ENCODE results near the gene DICER1. TPM values are rescaled to one million over a fixed set of nuclear protein-coding genes. Genes with fewer than 3 reads are reported as not detected.

Gene DICER1
- total RNA-seq, 4 donors from 2014 or later: 64.3 to 125 (median 78.0) TPM

GRCh38 chr14:95163132-95163531 lies 5.8 kb upstream of the DICER1 start:
- H3K9me3 ChIP-seq: no peaks in the 10 kb centered on the region
- peaks cover 0 to 7% (median 2%) of the 10 kb centered on the region in 4 donors for H3K4me1 ChIP-seq
- no peaks in the 10 kb centered on the region for H3K36me3 ChIP-seq
- no peak overlapping the region for H3K4me3 ChIP-seq
- DNase-seq: no peak
- H3K27me3 ChIP-seq: no peaks in the 10 kb centered on the region
- no peak overlapping the region for H3K27ac ChIP-seq
- TF ChIP-seq CTCF (IDR thresholded peaks at IDR 0.05): no peak
- no peak for TF ChIP-seq POLR2A (IDR thresholded peaks at IDR 0.05)

GRCh38 chr14:95162641-95163040 lies 5.3 kb upstream of the DICER1 start:
- no peaks in the 10 kb centered on the region for H3K36me3 ChIP-seq
- H3K4me3 ChIP-seq: no peak overlapping the region
- no peak overlapping the region for H3K27ac ChIP-seq
- H3K4me1 ChIP-seq: peaks cover 0 to 9% (median 3%) of the 10 kb centered on the region in 4 donors
- no peak for DNase-seq
- TF ChIP-seq POLR2A (IDR thresholded peaks at IDR 0.05): no peak
- no peak for TF ChIP-seq CTCF (IDR thresholded peaks at IDR 0.05)
- no peaks in the 10 kb centered on the region for H3K9me3 ChIP-seq
- H3K27me3 ChIP-seq: no peaks in the 10 kb centered on the region

GRCh38 chr14:95157048-95157326 lies 342 bp downstream of the DICER1 start:
- H3K9me3 ChIP-seq: no peaks in the 10 kb centered on the region
- H3K4me1 ChIP-seq: peaks cover 0 to 33% (median 11%) of the 10 kb centered on the region in 4 donors
- H3K27ac ChIP-seq: peak overlapping the region; percentile 95 to 99 (median 96)
- peak overlapping the region; percentile 86 to 97 (median 94) for H3K4me3 ChIP-seq
- no peak for TF ChIP-seq CTCF (IDR thresholded peaks at IDR 0.05)
- no peak for TF ChIP-seq POLR2A (IDR thresholded peaks at IDR 0.05)
- no peak for DNase-seq
- no peaks in the 10 kb centered on the region for H3K36me3 ChIP-seq
- no peaks in the 10 kb centered on the region for H3K27me3 ChIP-seq

- Histone ChIP-seq H3K27ac (peak overlapping the region; percentile 95 to 99 (median 96)), H3K4me3 (peak overlapping the region; percentile 86 to 97 (median 94)), H3K27me3 (no peaks in the 10 kb centered on the region), H3K36me3 (no peaks in the 10 kb centered on the region), H3K4me1 (peaks cover 0 to 33% (median 11%) of the 10 kb centered on the region in 4 donors), H3K9me3 (no peaks in the 10 kb centered on the region)
- DNase-seq: peak in 2 of 3 donors; percentile 28 to 65
- no peak for TF ChIP-seq CTCF (IDR thresholded peaks at IDR 0.05)
- TF ChIP-seq POLR2A (IDR thresholded peaks at IDR 0.05): no peak
These were observed 925 bp downstream of the DICER1 start for GRCh38 chr14:95156161-95157047.

- H3K4me1 ChIP-seq: peaks cover 0 to 33% (median 11%) of the 10 kb centered on the region in 4 donors
- no peak for DNase-seq
- no peak for TF ChIP-seq CTCF (IDR thresholded peaks at IDR 0.05)
- no peak for TF ChIP-seq POLR2A (IDR thresholded peaks at IDR 0.05)
- H3K4me3 ChIP-seq: peak overlapping the region in 2 of 4 donors; percentile 96 to 97
- no peaks in the 10 kb centered on the region for H3K27me3 ChIP-seq
- H3K36me3 ChIP-seq: no peaks in the 10 kb centered on the region
- no peaks in the 10 kb centered on the region for H3K9me3 ChIP-seq
- no peak overlapping the region for H3K27ac ChIP-seq
These were observed 2.3 kb downstream of the DICER1 start for GRCh38 chr14:95155045-95155444.

Data from Peyer's patch (tissue), 4 donors.